Endometrial microvascular endothelial cells (primary cell): ENCODE results near the gene SEC61B. TPM values are rescaled to one million over a fixed set of nuclear protein-coding genes. Genes with fewer than 3 reads are reported as not detected.
"Not testable (repeated sequence)": the region's sequence is repeated elsewhere in the genome, so short reads cannot be mapped to it uniquely, and the experiment has no call there.

Experiments
- in situ Hi-C: cut with HindIII; loops from 2 replicates; pipeline ENCODE4 v1.10.0; 2017; ENCODE audit warnings: low sequenced_read_pairs, low pct_unique_long_range_greater_than_20kb; ENCODE audit errors: inconsistent ontology term
- total RNA-seq: library from RNA; depleted of rRNA; stranded (reverse); fragments of >200 nt; gene quantifications from one replicate; pipeline ENCODE4 v1.2.3, GENCODE V29; 2015; ENCODE audit errors: inconsistent ontology term

SEC61B gene
- total RNA-seq, 1 donor from 2014 or later, result 155 TPM

DNA sequence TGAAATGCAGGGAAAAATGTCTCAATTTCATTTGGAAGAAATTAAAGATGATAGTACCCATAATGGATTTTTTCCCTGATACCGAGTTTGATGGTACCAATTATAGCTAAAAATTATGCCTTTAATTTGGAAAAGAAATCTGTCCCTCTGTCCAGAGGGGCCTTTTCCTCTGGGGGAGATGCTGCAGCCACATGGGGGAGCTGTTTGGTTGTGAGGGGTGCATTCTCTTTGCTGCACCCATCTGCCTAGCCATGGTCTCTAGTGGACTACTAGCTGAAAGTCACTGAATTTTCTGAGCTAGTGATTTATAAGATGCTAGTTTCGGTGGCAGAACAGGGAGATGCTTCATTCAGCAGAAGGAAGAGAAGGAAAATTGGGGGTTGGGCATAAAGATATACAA is 9.6 kb downstream of the SEC61B start:
- in situ Hi-C loops, result no loop called here

DNA sequence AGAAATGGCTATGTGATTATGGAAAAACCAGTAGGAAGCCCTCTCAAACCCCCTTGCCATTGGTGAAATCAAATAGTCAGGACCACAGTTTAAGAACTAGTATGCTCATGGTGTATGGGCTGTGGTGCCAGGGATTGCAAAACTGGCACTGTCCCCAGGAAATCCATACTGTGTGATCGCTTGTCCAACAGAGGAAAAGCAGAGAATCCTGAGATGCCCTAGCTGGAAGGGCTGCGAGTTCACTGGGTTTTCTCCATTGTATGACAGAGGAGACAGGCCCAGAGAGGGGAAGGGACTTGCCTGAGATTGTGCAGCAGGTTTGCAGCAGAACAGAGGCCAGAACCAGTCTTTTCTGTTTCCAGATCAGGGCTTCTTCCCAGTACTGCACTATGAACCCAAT is 12.5 kb downstream of the SEC61B start:
- in situ Hi-C loops, result no loop called here

DNA sequence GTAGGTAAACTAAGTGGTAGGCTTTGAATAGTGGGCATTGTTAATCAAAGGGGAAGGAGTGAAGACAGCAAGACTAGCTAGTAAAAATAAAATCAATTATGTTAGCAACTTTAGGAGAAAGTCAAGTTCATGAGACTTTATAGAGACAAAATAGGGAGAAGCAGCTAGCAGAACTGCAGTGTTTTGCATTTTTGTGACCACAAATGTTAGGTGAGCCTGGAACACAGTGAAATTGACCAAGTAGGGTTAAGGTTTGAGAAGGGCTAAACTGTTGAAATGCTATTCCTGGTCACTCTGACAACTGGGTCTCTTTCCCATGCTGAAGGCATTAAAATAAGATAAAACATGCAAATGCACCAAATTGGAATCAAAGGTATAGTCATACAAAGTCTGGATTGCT is 13.0 kb downstream of the SEC61B start:
- in situ Hi-C loops, result no loop called here

DNA sequence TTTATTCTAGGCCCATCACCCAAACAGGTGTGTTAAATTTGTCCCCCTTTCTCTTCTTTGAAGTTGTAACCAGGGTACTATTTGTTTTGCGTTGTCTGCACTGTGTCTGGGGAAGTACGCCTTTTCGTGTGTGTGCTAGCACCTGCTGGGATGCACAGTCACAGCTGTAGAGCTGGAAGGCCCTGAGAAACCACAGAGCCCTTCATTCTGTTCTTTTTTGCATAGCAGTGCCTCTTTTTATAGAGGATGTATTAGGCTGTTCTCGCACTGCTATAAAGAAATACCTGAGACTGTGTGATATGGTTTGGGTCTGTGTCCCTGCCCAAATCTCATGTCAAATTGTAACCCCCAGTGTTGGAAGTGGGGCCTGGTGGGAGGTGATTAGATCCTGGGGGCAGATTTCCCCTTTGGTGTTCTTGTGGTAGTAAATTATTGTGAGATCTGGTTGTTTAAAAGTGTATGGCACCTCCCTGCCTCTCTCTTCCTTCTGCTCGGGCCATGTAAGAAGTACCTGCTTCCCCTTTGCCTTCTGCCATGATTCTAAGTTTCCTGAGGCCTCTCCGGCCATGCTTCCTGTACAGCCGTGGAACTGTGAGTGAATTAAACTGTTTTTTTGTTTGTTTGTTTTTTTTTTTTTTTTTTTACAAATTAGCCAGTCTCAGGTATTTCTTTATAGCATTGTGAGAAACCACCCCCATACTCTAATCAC is 14.0 kb downstream of the SEC61B start:
- in situ Hi-C loops, result no loop called here

DNA sequence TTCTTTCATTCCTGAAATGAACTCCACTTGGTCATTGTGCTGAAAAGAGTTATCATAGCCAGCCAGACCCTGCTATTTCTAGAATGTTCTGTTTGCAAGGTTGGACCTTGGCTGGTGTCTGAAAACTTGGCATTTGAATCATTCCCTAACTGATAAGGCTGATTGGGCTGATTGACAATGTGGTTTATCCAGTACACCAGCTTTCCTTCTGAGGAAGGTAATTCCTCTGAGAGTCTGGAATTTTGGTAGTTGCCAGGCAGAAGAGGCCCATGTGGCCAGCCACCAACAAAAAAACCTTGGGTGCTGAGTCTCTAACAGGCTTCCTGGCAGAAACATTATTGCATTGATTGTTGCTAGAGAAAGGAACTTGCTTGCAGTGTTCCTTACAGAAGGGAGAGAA is 15.3 kb downstream of the SEC61B start:
- in situ Hi-C loops, result no loop called here

DNA sequence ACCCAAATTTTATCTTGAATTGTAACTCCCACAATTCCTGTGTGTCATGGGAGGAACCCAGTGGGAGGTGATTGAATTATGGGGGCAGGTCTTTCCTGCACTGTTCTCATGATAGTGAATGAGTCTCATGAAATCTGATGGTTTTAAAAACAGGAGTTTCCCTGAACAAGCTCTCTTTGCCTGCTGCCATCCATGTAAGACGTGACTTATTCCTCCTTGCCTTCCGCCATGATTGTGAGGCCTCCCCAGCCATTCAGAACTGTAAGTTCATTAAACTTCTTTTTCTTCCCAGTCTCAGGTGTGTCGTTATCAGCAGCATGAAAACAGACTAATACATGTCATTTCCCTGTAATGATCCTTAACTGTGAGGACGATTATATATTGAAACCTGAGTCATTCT is 15.8 kb downstream of the SEC61B start:
- in situ Hi-C loops, result not testable (repeated sequence)

DNA sequence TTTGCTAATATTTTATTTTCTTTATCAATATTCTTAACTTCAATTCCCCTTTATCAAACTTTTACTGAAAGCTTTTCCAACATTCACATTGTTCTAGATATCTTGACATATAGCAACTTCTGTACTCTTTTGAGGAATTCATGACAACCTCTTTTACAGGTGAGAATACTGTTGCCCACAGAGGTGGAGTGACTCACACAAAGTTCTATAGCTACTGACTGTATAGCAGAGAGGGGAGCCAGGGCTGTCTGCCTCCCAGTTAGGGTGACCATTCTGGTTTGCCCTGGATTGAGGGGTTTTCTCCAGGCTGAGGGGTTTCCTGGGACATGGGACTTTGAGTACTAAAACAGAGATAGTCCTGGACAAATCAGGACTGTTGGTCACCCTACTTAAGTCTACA is 16.2 kb downstream of the SEC61B start:
- in situ Hi-C loops, result no loop called here

DNA sequence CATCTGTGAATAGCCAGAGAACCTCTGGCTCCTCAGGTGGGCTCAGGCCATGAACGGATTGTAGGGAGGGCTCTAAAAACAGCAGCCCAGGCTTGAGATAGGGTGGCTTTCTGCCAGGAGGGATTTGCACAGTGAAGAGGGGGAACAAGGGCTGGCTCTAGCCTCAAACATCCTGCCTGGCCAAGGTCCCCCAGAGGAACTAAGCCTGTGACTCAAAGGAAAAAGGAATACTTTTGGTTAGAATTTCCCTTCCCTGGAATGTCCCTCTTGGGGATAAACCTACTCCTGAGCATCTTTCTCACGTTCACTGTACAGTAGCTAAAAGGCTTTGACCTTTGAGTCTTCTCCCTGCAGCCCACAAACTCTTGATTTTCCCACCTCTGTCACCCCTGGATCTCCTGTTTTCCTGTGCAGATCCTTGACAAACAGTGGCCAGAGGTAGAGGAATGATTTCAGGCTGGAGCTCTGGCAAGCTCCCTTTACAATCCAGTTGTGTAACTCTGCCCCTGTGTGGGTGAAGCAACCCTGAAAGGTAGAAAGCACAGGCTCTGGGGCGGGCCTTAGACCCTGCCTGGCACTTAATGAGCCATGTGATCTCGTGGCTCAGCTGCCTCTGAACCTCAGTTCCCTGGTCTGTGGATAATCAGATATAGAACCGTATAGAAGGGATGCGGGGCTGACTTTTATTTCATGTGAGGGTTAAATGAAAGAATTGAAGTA is 17.4 kb downstream of the SEC61B start:
- in situ Hi-C loops, result no loop called here

DNA sequence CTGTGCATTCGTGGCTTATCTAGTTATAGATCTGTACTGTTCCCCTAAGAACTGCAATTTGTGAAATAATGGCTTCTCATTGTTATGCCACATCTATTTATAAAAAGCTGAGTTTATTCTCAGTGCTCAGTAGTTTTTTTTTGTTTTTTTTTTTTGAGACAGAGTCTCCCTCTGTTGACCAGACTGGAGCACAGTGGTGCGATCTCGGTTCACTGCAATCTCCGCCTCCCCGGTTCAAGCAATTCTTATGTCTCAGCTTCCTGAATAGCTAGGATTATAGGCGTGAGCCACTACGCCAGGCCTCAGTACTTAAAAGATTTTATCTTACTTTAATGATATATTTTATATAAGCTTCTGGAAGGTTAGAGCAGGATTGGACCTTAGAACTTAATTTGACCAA is 19.0 kb downstream of the SEC61B start:
- in situ Hi-C loops, result no loop called here

DNA sequence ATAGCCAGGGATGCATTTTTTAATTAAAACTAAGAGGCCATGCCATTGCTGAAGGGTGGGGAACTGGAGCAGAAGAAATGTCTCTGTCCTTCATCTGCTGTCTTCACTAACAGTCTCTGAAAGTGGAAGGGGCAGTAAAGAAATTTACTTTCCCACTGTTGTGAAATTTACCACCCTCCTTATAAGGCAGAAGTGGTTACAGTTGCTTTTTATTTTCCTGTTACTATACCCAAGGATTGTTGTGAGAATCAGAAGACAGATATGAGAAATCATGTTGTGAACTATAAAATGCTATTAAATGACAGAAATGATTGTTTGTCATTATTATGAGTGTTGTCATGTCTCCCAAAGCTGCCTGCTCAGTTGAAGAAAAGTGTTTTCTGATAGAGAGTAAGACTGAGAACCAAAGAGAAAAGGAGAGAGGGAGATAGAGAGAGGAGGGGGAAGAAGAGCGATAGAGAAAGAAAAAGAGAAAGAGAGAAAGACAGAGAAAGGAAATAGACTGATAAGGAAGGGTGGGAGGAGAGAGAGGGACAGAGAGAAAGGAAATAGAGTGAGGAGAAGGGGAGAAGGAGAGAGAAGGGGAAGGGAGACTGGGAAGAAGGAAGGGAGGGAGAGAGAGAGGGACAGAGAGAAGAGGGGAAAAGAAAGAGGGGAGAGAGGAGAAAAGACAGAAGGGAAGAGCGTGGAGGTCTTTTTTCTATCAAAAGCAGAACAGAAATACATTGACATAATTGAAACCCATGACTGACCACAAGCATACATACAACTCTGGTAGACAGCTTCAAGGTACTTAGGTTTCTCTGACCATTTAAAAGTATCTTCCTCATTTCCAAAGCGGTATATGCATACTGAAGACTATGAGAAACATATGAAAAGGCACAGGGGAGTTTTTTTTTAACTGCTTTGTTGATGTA is 22.5 kb downstream of the SEC61B start:
- in situ Hi-C loops, result no loop called here

DNA sequence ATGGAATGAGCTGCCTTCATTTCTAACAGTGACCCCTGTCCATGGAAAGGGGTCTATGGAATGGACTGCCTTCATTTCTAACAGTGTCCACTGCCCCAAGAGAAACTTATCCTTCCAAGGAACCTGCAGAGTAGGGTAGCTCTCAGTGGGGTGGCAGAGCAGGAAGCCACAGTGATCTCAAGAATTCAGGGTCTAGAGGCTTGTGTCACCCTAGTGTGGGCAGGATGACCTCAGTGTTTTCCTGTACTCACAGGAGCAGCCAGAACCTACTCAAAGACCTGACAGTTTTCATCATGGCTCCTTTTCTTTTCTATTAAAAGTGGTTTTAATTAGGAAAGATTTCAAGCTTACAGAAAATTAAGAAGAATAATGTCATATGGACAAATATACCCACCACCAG is 27.5 kb downstream of the SEC61B start:
- in situ Hi-C loops, result no loop called here

DNA sequence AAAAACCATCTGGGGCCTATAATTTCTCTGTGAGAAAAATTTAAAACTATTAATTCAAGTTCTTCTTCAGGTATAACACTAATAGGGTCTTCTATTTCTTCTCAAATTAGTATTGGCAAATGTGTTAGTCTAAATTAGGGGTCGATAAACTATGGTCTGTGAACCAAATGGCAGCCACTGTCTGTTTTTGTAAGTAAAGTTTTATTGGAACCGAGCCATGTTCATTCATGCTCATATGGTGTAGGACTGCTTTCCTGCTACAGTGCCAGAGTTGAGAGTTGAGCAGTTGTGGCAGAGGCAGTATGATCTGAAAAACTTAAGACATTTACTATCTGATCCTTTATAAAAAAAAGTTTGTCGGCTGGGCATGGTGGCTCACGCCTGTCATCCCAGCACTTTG is 29.1 kb downstream of the SEC61B start:
- in situ Hi-C loops, result no loop called here

DNA sequence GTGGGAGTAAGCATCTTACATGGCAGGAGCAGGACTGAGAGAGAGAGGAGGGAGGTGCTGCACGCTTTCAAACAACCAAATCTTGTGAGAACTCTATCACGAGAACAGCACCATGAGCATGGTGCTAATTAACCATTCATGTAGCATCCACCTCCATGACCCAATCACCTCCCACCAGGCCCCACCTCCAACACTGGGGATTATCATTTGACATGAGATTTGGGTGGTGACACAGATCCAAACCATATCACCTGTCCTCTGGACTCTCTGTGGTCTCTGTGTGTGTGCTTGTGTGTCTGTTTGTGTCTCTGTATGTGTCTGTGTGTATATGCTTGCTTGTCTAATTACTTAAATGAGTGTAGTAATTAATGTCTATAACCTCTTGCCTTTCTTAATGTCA is 31.1 kb downstream of the SEC61B start:
- in situ Hi-C loops, result no loop called here

DNA sequence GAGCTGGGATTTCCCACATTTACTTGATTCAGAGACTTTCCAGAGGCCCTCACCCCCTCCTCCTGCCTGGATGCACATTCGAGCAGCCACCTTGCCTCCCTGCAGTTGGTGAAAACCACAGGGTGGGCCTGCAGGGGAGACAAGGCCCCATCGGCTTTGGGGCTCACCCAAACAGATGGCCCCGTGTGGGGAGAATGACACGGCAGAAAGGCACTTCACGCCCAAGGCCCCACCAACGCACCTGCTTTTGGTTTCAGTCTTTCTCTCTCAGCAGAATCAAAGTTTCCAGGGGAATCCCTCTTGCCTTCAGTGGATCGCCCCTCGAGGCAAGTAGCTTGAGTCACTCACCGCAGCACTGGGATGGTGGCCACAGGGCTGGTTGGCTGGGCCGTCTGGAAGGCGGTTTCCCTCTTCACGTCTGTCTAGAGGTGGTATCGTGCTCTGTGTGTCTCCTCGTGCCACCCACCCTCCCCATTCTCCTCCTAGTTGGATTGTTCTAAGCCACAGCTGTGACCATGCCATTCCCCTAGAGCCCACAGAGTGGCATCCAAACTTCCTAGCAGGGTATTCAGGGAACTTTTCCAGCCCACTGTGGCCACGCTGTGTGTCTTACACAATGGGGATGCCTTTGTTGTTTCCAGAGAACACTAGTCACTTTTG is 31.8 kb downstream of the SEC61B start:
- in situ Hi-C loops, result no loop called here

DNA sequence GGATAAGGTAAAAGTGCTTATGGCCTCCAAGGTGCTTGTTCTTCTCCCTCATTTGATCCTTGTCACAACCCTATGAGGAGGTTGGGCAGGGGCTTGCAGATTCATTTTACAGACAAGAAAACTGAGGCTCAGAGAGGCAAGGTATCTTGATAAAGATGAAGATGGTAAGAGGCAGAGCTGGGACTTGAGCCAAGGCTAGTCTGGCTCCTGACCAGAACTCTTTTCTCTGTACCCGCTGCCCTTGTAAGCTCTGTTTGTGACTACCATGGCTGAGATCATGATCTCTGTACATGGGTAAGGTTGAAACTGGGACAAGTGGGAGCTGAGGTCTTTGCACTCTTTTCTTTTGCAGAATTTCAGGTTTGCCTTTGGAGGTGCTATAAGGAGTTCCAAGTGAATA is 33.6 kb downstream of the SEC61B start:
- in situ Hi-C loops, result no loop called here

DNA sequence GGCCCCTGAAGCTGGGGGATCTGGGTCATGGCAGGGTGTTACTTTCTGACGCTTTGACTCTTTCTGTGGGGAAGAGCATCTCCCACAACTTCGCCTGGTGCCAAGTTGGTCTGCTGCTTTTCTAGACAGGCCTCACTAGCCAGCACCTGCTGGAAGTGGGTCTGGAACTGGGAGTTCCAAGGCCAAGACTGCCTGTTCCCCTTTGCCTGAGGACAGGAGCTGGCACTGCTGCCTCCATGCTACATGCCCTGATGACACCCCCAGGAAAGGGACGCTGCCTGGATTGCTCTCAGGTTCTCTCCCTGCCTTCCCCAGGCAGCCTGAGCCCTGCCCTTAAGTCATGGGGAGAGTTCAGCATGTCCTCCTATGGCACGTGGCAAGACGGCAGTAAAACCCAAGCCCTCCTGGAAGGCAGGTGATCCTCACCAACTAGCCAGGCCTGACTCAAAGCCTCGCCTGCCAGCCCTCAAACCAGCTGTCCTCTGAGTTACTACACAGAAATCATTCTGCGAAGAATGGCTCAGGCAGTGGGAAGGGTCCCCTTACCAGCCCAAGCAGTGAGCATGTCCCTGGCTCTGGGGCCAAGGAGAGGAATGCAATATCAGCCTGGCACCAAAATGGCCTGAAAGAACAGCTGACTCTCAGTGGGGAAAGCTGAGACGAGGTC is 35.8 kb downstream of the SEC61B start:
- in situ Hi-C loops, result no loop called here

DNA sequence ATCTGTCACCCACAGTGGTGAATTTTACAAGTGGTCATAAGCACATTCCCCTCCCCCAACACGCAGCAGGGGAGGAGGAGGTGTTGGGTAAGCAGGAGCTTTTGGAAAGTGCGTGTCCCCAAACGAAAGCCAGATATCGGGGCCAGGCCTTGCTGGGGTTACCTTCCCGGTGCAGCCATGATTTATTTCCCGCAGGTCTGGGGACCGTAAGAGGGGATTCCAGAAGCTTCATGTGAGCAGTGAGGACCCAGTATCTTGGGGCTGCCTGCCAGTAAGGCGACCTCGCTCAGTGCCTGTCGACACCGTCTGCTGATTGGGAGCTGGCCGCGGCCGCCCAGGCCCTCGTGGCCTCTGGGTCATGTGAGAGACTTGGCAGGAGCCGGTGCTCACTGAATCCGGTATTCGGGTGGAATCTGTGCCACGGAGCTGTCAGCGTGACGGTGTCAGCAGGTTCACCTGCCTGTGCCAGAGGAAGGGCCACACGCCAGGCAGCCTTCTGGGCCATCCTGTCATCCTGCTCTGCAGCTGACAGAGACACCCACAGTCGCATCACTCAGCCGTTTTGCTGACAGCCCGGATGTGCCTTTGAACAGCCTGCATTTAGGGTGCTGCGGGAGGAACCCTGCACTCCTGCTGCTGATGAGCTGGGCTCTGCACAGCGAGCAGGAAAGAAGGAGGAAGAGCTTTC is 37.3 kb downstream of the SEC61B start:
- in situ Hi-C loops, result no loop called here

DNA sequence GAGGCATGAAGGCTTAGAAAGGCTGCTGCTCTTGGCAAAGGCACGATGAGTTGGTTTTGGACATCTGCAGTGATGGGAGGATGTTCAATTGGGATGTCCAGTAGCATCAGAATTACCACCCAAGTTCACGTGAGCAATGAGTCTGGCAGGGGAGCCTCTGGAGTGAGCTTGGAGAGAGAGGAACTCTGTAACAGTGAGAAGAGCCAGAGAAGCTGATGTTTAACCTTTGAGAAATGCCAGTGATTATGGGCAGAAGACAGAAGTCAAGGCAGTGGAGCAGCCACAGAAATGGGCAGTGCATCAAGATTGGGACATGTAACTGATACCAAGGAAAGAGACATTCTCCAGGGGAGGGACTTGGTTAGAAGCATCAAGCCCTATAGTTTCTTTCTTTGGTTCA is 39.8 kb downstream of the SEC61B start:
- in situ Hi-C loops, result no loop called here
